ENCODE data around the gene TRPV4.

DNA sequence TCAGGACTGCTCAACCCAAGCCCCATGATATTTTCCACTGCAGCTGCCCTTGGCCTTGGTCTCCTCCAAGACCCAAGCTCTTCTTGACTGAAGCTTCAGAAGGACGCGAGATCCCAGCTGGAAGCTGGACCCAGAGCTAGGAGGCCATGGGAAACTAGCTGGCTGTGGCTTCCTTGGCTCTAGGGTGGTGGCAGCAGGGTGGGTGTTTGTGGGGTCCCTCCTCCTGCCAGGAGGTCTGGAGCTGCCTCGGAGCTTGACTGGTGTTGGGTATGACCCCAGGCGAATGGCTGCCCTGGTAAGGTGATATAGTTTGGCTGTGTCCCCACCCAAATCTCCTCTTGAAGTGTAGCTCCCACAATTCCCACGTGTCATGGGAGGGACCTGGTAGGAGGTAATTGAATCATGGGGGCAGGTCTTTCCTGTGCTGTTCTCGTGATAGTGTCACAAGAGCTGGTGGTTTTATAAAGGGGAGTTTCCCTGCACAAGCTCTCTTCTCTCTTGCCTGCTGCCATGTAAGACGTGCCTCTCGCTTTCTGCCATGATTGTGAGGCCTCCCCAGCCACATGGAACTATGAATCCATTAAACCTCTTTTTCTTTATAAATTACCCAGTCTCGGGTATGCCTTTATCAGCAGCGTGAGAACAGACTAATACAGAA is 51.4 kb downstream of the TRPV4 start:
- TF ChIP-seq SPI1 (IDR thresholded peaks at IDR 0.05; ENCODE audit: borderline replicate concordance, insufficient read depth, low read depth, low read length) (no peak), CEBPB (IDR thresholded peaks at IDR 0.05; ENCODE audit: borderline replicate concordance in 1 of 2, low read depth in 2 of 2, low read length in 2 of 2) (no peak)
- TF ChIP-seq, protein P1, sequence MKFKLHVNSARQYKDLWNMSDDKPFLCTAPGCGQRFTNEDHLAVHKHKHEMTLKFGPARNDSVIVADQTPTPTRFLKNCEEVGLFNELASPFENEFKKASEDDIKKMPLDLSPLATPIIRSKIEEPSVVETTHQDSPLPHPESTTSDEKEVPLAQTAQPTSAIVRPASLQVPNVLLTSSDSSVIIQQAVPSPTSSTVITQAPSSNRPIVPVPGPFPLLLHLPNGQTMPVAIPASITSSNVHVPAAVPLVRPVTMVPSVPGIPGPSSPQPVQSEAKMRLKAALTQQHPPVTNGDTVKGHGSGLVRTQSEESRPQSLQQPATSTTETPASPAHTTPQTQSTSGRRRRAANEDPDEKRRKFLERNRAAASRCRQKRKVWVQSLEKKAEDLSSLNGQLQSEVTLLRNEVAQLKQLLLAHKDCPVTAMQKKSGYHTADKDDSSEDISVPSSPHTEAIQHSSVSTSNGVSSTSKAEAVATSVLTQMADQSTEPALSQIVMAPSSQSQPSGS (IDR thresholded peaks at IDR 0.05; ENCODE audit: low read length): no peak

Data from GM12878 (cell line).